IPS-18c (cell line): ENCODE data around the gene VPS37B.

ENCODE experiments used
- H3K4me3 ChIP-seq: 2 replicates; pipeline ENCODE4 v1.7.0; 2013; ENCODE audit warnings: low read depth, mild to moderate bottlenecking, low read length, moderate library complexity; ENCODE audit not compliant: insufficient read depth
- H3K9me3 ChIP-seq: one replicate; pipeline ENCODE4 v1.6.1; 2013; ENCODE audit warnings: mild to moderate bottlenecking, low read length, moderate library complexity; ENCODE audit not compliant: control insufficient read depth, insufficient read depth

VPS37B gene

DNA sequence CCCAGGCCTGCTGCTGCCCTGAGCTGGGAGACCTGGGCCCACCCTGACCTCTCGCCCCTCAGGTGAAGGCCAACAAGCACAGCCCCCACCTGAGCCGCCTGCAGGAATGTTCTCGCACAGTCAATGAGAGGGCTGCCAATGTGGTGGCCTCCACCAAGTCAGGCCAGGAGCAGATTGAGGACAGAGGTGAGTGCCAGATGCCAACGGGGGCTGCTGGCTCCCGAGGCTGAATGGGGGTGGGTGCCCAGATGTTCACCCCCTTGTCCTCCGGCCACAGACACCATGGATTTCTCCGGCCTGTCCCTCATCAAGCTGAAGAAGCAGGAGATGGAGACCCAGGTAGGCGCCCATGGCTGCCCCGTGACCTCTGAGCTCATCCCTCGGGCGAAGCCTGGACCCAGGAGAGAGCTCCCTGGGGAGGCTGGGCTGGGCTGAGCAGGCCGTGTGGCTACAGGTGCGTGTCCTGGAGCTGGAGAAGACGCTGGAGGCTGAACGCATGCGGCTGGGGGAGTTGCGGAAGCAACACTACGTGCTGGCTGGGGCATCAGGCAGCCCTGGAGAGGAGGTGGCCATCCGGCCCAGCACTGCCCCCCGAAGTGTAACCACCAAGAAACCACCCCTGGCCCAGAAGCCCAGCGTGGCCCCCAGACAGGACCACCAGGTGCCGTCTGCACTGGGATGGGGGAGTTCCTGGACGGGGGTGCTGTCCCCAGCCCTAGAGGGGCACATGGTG, 34.9 kb downstream of the VPS37B start:
- Histone ChIP-seq H3K9me3 (no peaks in the 10 kb centered on the region), H3K4me3 (no peak overlapping the region)

DNA sequence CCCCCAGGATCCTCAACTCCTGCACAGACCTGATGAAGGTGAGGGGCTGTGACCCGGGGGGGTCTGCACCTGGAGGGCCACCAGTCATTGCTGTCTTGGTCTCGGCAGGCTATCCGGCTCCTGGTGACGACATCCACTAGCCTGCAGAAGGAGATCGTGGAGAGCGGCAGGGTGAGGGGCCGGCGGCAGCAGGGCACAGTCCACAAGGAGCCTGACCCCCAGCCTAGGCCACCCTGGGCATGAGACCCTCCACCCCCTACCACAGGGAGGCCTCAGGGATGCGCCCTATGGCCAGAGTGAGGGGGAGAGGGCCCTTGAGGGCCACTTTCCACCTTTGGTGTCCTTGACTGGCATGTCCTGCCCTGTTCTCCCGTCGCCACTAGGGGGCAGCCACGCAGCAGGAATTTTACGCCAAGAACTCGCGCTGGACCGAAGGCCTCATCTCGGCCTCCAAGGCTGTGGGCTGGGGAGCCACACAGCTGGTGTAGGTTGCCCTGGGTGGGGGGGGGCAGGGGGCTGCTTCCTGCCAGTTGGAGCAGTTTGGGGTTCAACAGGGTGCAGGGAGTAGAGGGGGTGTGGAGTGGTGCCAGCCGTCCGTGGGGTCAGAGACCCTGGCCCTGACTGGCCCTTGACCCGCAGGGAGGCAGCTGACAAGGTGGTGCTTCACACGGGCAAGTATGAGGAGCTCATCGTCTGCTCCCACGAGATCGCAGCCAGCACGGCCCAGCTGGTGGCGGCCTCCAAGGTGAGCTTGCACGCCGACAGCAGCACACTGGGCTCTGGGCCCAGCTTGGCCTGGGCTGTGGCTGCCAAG, 35.7 kb downstream of the VPS37B start:
- Histone ChIP-seq H3K9me3 (no peaks in the 10 kb centered on the region), H3K4me3 (no peak overlapping the region)

DNA sequence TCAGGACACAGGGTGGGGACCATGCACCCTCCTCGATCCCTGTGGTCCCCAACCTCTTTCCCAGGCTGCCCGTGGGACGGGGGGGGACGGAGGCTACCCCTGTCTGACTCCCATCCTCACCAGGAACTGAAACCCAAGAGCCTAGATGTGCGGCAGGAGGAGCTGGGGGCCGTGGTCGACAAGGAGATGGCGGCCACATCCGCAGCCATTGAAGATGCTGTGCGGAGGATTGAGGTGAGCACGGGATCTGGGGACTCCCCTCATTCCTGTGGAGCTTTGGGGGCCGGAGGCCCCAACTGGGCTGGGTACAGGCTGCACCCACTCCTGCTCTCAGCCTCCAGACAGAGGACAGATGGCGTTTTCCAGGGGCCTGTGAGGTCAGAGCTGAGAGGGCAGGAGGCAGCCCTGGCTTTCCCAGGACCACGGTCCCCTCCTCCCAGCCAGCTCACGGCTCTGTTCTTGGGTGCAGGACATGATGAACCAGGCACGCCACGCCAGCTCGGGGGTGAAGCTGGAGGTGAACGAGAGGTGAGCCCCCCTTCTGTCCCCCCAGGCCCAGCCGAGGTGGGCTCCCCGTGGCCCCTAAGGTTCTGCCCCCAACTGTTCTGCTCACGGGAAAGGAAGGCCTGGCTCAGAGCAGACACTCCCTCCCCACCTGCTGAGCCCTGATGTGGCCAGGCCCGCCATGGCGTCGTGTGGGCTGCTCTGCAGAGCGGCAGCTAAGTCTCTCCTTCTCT, 36.5 kb downstream of the VPS37B start:
- no peaks in the 10 kb centered on the region for H3K9me3 ChIP-seq
- no peak overlapping the region for H3K4me3 ChIP-seq

DNA sequence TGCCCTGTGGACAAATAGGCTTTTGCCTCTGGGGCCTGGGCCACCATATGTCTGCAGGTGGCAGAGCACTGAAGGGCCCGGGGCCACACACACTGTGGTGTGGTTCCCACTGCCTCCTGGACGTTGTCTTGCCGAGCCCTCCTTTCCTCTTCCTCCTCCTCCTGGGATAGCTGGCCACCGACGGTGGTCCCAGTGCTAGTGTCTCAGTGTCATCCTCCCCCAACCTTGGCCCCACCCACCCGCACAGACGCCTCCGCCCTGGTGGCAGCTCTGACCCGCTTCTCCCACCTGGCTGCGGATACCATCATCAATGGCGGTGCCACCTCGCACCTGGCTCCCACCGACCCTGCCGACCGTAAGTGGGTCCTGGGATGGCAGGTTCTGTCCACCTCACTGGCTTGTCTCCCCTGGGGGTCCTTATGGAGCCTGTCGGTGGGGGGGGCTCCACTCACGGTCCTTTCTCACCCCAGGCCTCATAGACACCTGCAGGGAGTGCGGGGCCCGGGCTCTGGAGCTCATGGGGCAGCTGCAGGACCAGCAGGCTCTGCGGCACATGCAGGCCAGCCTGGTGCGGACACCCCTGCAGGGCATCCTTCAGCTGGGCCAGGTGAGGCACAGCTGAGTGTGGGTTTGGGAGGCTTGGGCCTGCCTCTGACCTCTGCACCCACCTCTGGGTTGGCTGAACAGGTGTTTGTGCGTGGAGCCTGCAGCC, 37.2 kb downstream of the VPS37B start:
- Histone ChIP-seq H3K4me3 (no peak overlapping the region), H3K9me3 (no peaks in the 10 kb centered on the region)

DNA sequence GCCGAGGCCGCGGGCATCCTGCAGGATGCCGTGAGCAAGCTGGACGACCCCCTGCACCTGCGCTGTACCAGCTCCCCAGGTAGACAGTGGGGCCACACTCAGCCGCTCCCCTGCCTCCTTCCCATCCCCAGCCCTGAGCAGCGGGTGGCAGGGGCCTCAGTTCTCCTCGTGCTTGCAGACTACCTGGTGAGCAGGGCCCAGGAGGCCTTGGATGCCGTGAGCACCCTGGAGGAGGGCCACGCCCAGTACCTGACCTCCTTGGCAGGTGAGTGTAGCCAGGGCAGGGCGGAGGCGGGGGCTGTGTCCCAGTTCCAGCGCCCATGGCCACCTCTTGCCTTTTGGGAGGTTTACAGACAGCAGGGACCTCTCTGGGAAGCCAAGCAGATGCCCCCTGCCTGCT, 37.8 kb downstream of the VPS37B start:
- no peak overlapping the region for H3K4me3 ChIP-seq
- peaks cover 2% of the 10 kb centered on the region for H3K9me3 ChIP-seq

DNA sequence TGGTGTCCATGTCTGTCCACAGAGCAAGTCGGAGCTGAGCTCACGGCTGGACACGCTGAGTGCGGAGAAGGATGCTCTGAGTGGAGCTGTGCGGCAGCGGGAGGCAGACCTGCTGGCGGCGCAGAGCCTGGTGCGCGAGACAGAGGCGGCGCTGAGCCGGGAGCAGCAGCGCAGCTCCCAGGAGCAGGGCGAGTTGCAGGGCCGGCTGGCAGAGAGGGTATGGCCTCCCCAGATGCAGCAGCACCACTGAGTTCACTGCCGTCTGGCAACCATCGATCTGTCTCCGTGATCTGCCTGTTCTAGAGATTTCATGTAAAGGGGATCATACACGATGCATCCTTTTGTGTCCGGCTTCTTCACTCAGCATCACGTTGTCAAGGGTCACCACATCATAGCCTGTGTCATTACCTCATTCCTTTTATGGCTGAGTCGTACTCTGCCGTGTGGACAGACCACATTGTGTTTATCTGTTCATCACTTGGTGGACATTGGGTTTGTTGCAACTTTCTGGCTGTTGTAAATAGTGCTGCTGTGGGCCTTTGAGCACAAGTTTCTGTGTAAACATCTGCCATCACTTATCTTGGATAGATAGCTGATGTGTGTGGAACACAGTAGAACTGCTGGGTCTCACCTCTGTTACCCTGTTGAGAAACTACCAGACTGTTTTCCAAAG, 38.8 kb downstream of the VPS37B start:
- no peak overlapping the region for H3K4me3 ChIP-seq
- peaks cover 2% of the 10 kb centered on the region for H3K9me3 ChIP-seq

DNA sequence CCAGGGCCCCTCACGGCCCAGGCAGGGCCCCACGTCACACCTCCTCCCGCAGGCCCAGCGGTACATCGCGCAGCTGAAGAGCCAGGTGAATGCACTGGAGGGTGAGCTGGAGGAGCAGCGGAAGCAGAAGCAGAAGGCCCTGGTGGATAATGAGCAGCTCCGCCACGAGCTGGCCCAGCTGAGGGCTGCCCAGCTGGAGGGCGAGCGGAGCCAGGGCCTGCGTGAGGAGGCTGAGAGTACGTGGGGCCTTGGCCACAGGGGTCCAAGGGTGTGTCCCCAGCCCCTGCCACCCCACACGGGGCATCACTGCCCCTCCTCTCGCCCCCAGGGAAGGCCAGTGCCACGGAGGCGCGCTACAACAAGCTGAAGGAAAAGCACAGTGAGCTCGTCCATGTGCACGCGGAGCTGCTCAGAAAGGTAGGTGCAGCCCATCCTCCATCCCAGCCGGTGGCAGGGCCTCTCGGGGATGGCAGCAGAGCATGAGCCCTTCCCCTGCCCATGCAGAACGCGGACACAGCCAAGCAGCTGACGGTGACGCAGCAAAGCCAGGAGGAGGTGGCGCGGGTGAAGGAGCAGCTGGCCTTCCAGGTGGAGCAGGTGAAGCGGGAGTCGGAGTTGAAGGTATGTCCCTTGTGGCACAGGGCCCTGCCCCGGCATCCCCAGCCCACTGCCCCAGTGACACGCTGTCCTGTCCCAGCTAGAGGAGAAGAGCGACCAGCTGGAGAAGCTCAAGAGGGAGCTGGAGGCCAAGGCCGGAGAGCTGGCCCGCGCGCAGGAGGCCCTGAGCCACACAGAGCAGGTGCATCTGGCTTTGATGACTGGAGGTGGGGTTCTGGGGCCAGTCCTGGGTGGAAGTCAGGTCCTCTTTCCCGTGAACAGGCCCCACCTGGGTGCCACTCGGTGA, 39.7 kb downstream of the VPS37B start:
- Histone ChIP-seq H3K9me3 (peaks cover 2% of the 10 kb centered on the region), H3K4me3 (no peak overlapping the region)

DNA sequence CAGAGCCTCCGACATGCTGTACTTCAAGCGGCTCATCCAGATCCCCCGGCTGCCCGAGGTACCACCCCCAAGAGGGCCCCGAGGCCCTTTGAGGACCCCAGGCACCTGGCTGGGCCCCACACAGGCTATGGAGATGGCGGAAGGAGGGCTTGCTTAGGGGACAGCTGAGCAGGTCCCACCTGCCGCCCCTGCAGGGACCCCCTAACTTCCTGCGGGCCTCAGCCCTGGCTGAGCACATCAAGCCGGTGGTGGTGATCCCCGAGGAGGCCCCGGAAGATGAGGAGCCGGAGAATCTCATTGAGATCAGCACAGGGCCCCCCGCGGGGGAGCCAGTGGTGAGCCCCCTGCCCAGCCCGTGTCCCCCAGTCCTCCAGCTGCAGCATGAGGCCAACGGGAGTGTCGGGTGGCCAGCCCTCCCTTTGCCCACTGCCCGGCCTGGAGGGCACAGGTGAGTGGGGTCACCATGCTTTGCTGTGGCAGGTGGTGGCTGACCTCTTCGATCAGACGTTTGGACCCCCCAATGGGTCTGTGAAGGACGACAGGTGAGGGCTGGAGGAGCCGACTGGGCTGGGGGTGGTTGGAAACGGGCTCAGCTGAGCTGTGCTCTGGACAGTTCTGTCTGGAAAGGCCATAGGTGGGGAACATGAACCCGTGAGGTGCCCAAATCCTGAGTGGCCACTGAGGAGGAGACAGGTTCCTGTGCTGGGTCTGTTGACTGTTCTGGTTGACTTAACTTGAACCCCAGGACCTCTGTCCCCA, 40.7 kb downstream of the VPS37B start:
- Histone ChIP-seq H3K9me3 (peaks cover 2% of the 10 kb centered on the region), H3K4me3 (no peak overlapping the region)

DNA sequence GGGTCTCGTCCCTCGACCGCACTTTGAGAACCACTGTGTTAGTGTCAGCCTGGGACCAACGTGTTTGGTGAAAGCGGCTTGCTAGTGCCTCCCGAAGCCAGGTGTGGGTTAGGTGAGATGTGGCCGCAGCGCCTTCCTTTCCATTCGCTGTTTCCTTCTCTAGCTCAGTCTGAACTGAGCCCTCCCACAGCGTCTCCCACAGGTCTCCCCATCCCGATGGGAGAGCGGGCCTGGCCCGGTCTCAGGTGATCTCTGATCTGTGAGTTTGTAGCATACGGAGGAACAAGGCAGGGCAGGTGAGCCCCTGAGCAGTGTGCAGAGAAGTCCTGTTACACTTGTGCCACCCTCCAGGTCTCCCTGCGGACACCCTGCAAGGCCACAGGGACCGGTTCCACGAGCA, 41.4 kb downstream of the VPS37B start:
- peaks cover 2% of the 10 kb centered on the region for H3K9me3 ChIP-seq
- no peak overlapping the region for H3K4me3 ChIP-seq

DNA sequence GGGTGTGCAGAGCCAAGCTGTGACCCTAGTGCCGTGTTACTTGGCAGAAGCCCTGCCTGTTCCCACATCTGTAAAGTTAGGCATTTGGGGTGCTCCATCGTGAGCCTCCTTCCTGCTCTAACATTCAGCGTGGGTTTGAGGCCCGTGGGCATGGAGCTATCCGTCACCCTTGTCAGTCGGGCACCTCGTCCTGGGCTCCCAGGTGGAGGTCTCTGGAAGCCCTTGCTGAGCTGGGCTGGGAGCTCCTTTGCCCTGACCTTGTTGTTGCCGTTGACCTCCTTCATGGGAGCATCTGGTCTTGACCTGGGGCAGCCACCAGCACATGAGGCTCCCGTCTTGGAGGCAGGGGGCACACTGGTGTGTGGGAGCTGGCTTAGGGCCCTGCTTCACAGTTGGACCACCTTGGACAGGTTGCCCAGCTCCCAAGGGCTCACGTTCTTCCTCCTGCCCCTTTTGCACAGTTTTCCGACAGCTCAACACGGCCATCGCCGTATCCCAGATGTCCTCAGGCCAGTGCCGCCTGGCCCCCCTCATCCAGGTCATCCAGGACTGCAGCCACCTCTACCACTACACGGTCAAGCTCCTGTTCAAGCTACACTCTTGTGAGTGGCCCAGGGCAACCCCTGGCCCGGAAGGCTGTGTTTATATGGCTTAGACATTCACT, 42.2 kb downstream of the VPS37B start:
- Histone ChIP-seq H3K4me3 (no peak overlapping the region), H3K9me3 (peaks cover 2% of the 10 kb centered on the region)

DNA sequence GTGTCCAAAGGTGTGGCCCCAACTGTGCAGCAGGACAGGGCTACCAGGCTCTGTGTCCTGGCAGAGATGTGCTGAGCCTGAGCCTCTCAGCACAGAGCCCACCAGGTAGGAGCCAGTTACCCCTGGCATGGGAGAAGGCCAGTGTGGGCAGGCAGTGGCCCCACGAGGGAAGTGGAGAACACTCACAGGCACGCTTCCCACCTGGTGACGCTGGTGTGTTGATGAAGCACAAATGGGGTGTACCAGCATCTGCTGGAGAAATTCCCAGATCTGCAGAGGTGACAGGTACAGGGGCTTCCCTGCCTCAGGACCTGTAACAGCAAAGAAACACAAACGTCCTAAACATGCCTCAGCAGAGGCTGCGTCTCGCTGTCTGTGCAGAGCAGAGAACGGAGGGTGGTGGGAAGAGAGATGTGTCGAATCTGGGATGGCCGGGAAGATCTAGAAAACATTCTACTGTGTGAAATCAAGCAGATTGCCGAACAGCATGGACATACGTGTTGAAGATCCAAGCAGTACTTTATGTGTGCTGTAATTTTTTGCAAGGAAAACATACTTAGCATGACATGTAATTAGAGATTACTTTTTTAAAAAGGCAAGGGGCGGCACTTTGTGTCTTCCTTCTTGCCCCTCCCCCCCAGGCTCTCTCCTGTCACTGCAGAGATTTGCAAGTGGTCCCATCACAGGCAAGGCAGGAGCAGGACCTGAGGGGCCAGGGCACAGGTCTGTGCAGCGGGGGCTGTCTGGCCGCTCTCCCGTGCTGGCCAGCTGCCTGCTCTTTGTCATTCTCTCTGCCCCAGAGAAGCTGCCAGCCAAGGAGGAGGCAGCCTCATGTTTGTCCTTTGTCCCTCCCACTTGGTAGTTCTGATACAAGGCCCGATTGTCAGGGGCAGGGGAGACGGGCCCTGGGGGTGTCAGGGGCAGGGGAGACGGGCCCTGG, 43.3 kb downstream of the VPS37B start:
- no peak overlapping the region for H3K4me3 ChIP-seq
- H3K9me3 ChIP-seq = peaks cover 2% of the 10 kb centered on the region

DNA sequence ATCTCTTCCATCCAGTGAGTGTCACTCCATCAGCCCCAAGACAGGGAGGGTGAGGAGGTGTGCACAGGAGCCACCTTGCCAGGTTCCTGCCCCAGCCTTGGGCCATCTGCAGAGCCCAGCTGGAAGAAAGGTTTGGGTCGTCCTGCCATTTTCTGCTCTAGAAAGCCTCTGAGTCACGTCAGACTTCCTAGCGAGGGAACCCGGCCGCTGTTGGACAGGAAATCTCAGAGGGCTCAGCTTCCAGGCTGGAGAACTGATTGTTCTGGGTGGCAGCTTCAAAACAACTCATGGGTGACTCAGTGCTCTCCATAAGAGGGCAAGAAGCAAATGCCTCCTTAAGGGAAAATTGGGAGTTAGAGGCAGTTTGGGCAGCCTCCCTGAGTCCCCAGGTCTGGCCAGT, 44.1 kb downstream of the VPS37B start:
- Histone ChIP-seq H3K4me3 (no peak overlapping the region), H3K9me3 (peaks cover 2% of the 10 kb centered on the region)

DNA sequence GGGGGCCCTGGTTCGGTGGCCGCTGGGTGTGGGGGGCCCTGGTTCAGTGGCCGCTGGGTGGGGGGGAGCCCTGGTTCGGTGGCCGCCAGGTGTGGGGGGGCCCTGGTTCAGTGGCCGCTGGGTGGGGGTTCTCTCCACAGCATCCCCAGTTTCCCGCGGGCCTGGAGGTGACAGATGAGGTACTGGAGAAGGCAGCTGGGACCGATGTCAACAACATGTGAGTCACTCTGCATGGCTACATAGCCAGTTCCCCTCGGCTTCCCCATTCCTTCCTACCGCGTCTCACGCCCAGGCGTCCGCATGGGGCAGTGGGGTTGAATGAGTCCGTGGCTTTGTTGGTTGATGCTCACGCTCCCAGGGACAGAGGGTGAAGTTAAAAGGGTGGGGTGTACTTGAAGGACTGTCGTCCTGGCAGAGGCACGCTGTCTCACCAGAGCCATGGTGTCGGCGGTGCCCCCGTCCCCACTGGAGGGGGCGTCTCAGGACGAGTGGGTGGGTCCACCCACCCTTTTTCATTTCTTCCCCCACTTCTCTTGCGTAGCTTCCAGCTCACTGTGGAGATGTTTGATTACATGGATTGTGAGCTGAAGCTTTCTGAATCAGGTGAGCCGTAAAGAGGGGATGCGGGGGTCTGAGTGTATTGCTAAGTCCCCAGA, 45.1 kb downstream of the VPS37B start:
- H3K9me3 ChIP-seq = peaks cover 2% of the 10 kb centered on the region
- no peak overlapping the region for H3K4me3 ChIP-seq

DNA sequence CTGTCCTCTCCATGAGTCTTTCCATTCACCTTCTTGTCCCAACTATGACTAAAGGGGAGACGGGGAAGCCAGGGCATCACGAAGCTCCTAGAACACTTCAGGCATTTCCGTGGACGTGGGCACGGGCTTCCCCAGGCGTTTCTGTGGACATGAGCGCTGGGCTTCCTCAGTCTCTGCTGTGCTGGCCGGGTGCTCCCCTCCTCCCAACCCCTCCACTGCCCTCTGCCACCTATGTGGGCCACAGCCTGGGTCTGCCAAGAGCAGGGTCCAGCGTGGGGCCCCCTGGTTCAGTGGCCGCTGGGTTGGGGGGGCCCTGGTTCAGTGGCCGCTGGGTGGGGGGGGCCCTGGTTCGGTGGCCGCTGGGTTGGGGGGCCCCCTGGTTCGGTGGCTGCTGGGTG, 45.9 kb downstream of the VPS37B start:
- H3K9me3 ChIP-seq = peaks cover 2% of the 10 kb centered on the region
- no peak overlapping the region for H3K4me3 ChIP-seq
